SK-N-SH (cell line): ENCODE results near the gene HSD17B12. TPM values are rescaled to one million over a fixed set of nuclear protein-coding genes. Genes with fewer than 3 reads are reported as not detected.

ENCODE experiments used
- CTCF ChIA-PET: fragments of 300-600, 350-600 bp; formaldehyde crosslinking; extraction: SDS; loops from one replicate; lab custom pipeline; 2021; lab: Yijun Ruan, JAX
- POLR2A ChIA-PET: fragments of 350-600 bp; sonication (Branson Sonifier 250); formaldehyde crosslinking; extraction: SDS; loops from one replicate; lab custom pipeline; 2020; ENCODE audit warnings: antibody characterized with exemption, inconsistent platforms; lab: Yijun Ruan, JAX
- DNase-seq: peaks from one replicate; pipeline ENCODE4 v3.0.0; 2012
- H2AFZ ChIP-seq: fragments of 200-600 bp; sonication (generic); 2 replicates; pipeline ENCODE4 v1.8.1; 2016; ENCODE audit warnings: antibody characterized with exemption, mild to moderate bottlenecking, low read depth
- H3F3A ChIP-seq: fragments of 200-600 bp; sonication (generic); replicated peaks from 2 replicates; pipeline ENCODE3; 2016; ENCODE audit warnings: antibody characterized with exemption, mild to moderate bottlenecking; ENCODE audit not compliant: insufficient read depth
- H3K27ac ChIP-seq, 2 experiments: fragments of 200-500 bp in 1 of 2; fragments of 200-600 bp in 1 of 2; sonication (Bioruptor generic) in 1 of 2; sonication (generic), shearing (Covaris generic) in 1 of 2; 2 replicates each; pipeline versions ENCODE4 v1.5.1 to v1.6.1; 2014 to 2016; ENCODE audit warnings: low read depth in 2 of 2, inconsistent platforms in 1 of 2, low read length in 1 of 2, mild to moderate bottlenecking in 1 of 2, mixed read lengths in 1 of 2
- H3K27me3 ChIP-seq: fragments of 200-600 bp; sonication (generic), shearing (Covaris generic); 2 replicates; pipeline ENCODE4 v1.6.1; 2016; ENCODE audit warnings: mixed run types; ENCODE audit not compliant: insufficient read depth
- H3K36me3 ChIP-seq, 2 experiments: fragments of 200-500 bp in 1 of 2; fragments of 200-600 bp in 1 of 2; sonication (Bioruptor generic) in 1 of 2; sonication (generic) in 1 of 2; replicated peaks in 1 of 2; 2 replicates each; pipeline versions ENCODE3 to v1.5.1; 2014 to 2016; ENCODE audit warnings: low read length in 1 of 2, mild to moderate bottlenecking in 1 of 2; ENCODE audit not compliant: insufficient read depth in 2 of 2, control insufficient read depth in 1 of 2
- H3K4me1 ChIP-seq, 2 experiments: fragments of 200-500 bp in 1 of 2; fragments of 200-600 bp in 1 of 2; sonication (Bioruptor generic) in 1 of 2; sonication (generic), shearing (Covaris generic) in 1 of 2; 2 replicates each; pipeline versions ENCODE4 v1.5.1 to v1.6.1; 2014 to 2016; ENCODE audit warnings: low read depth in 1 of 2, low read length in 1 of 2, mixed run types in 1 of 2; ENCODE audit not compliant: insufficient read depth in 2 of 2, control insufficient read depth in 1 of 2
- H3K4me2 ChIP-seq: fragments of 200-600 bp; sonication (generic), shearing (Covaris generic); 2 replicates; pipeline ENCODE4 v1.6.1; 2017; ENCODE audit warnings: mixed run types
- H3K4me3 ChIP-seq, 2 experiments: fragments of 200-500 bp in 1 of 2; fragments of 200-600 bp in 1 of 2; sonication (Bioruptor generic) in 1 of 2; sonication (generic), shearing (Covaris generic) in 1 of 2; 2 replicates each; pipeline versions ENCODE4 v1.5.1 to v1.8.1; 2014 to 2016; ENCODE audit warnings: low read depth in 2 of 2, inconsistent platforms in 1 of 2, low read length in 1 of 2, mild to moderate bottlenecking in 1 of 2, mixed read lengths in 1 of 2, moderate library complexity in 1 of 2
- H3K79me2 ChIP-seq: fragments of 200-600 bp; sonication (generic); 2 replicates; pipeline ENCODE4 v1.8.1; 2017; ENCODE audit warnings: mild to moderate bottlenecking; ENCODE audit not compliant: insufficient read depth
- H3K9ac ChIP-seq: fragments of 200-600 bp; sonication (generic); 2 replicates; pipeline ENCODE4 v1.6.1; 2017; ENCODE audit warnings: mixed run types
- H3K9me2 ChIP-seq: fragments of 200-600 bp; sonication (generic); 2 replicates; pipeline ENCODE4 v1.6.1; 2017; ENCODE audit warnings: mixed run types
- H3K9me3 ChIP-seq: fragments of 200-600 bp; sonication (generic); 2 replicates; pipeline ENCODE4 v1.6.1; 2017; ENCODE audit warnings: mixed run types, mild to moderate bottlenecking, moderate library complexity
- H4K20me1 ChIP-seq: fragments of 200-600 bp; sonication (generic); 2 replicates; pipeline ENCODE4 v1.6.1; 2017; ENCODE audit warnings: mild to moderate bottlenecking, mixed run types; ENCODE audit not compliant: insufficient read depth
- EP300 ChIP-seq, 2 experiments: IDR thresholded peaks; 2 replicates each; pipeline versions ENCODE4 v1.4.0 to v1.6.1; 2012; ENCODE audit warnings: borderline replicate concordance in 1 of 2, low read depth in 1 of 2, low read length in 1 of 2
- EZH2phosphoT487 ChIP-seq: fragments of 200-600 bp; sonication (generic); IDR thresholded peaks from 2 replicates; pipeline ENCODE4 v1.6.1; 2017; ENCODE audit warnings: low read depth, mixed run types, mild to moderate bottlenecking, antibody characterized with exemption, moderate library complexity, borderline replicate concordance
- FOXM1 ChIP-seq: IDR thresholded peaks from 2 replicates; pipeline ENCODE4 v1.4.0; 2012; ENCODE audit warnings: low read depth, mild to moderate bottlenecking
- GABPA ChIP-seq: IDR thresholded peaks from 2 replicates; pipeline ENCODE4 v1.4.0; 2012; ENCODE audit warnings: low read depth, mild to moderate bottlenecking
- GATA2 ChIP-seq: sonication (generic); formaldehyde crosslinking; IDR thresholded peaks from 2 replicates; pipeline ENCODE4 v1.5.0; 2020; ENCODE audit warnings: mild to moderate bottlenecking, missing genetic modification reagents
- MEF2A ChIP-seq: IDR thresholded peaks from 2 replicates; pipeline ENCODE4 v1.4.0; 2012; ENCODE audit warnings: low read depth, borderline replicate concordance
- PBX3 ChIP-seq: IDR thresholded peaks from 2 replicates; pipeline ENCODE4; 2012
- POLR2AphosphoS5 ChIP-seq: IDR thresholded peaks from 2 replicates; pipeline ENCODE4 v1.6.1; 2012; ENCODE audit warnings: low read depth, low read length
- RAD21 ChIP-seq: IDR thresholded peaks from 2 replicates; pipeline ENCODE4 v1.6.1; 2012; ENCODE audit warnings: mild to moderate bottlenecking, low read length
- REST ChIP-seq: IDR thresholded peaks from 2 replicates; pipeline ENCODE4 v1.6.1; 2012; ENCODE audit warnings: mild to moderate bottlenecking, low read depth, low read length, moderate library complexity
- RFX5 ChIP-seq: IDR thresholded peaks from 2 replicates; pipeline ENCODE4 v1.6.1; 2012; ENCODE audit warnings: mild to moderate bottlenecking, improper control_type of control experiment, low read length
- SMC3 ChIP-seq: IDR thresholded peaks from 2 replicates; pipeline ENCODE4 v1.6.1; 2012; ENCODE audit warnings: low read depth, low read length, improper control_type of control experiment
- YY1 ChIP-seq: IDR thresholded peaks from 2 replicates; pipeline ENCODE4 v1.4.0; 2012; ENCODE audit warnings: low read depth, mild to moderate bottlenecking
- WGBS: methylation state at CpG from one replicate; pipeline ENCODE4 v1.1.6; 2017; ENCODE audit warnings: low lambda C conversion rate; 5-methylcytosine and 5-hydroxymethylcytosine counted together
- polyA plus RNA-seq, 3 experiments: library from polyadenylated mRNA; depleted of rRNA; stranded (reverse); fragments of >200 nt; gene quantifications; 2 replicates each; pipeline ENCODE4 v1.2.3, GENCODE V29; 2012

The HSD17B12 gene
- polyA plus RNA-seq, 1 of the 3 experiments (the other 2 are of a cell fraction), result 19.7 TPM

GRCh38 chr11:43812471-43812870 is 131.9 kb downstream of the HSD17B12 start:
- no peaks in the 10 kb centered on the region for H3K9me3 ChIP-seq
- H3K4me3 ChIP-seq, result no peak overlapping the region
- no peak overlapping the region for H3K9ac ChIP-seq
- H3K27ac ChIP-seq, result no peak overlapping the region
- ChIA-PET POLR2A (no interaction called here), CTCF (interaction anchor here (1.2 to 2.9 kb wide), 2 partner anchors 13 to 39 kb away, joined by 6 to 10 read pairs; no protein-coding TSS in a partner anchor)
- no peaks in the 10 kb centered on the region for H3K9me2 ChIP-seq
- no peaks in the 10 kb centered on the region for H3K36me3 ChIP-seq
- H3K79me2 ChIP-seq, result no peaks in the 10 kb centered on the region
- H4K20me1 ChIP-seq, result no peaks in the 10 kb centered on the region
- no peaks in the 10 kb centered on the region for H3F3A ChIP-seq
- H3K4me2 ChIP-seq, result no peak overlapping the region
- DNase-seq, result no peak
- H2AFZ ChIP-seq, result no peak overlapping the region
- no peaks in the 10 kb centered on the region for H3K27me3 ChIP-seq
- H3K4me1 ChIP-seq, result peaks cover 3 to 8% of the 10 kb centered on the region in 2 experiments; a peak in 3 of 4 replicates
- TF ChIP-seq POLR2AphosphoS5 (no peak), REST (no peak), EZH2phosphoT487 (no peak), PBX3 (no peak), RFX5 (no peak), GABPA (no peak), FOXM1 (no peak), SMC3 (no peak), YY1 (no peak), GATA2 (CRISPR knock-in tag) (no peak), MEF2A (no peak)
- TF ChIP-seq, all 33 proteins: peak for 0

- CTCF ChIA-PET, result no interaction called here
- H3K79me2 ChIP-seq, result no peaks in the 10 kb centered on the region
- no peak for DNase-seq
- no peak overlapping the region for H3K27ac ChIP-seq
- no peak overlapping the region for H3K4me2 ChIP-seq
- TF ChIP-seq GATA2 (CRISPR knock-in tag) (no peak), MEF2A (no peak), EP300 (IDR thresholded peaks at IDR 0.05; ENCODE audit: borderline replicate concordance in 1 of 2, low read depth in 1 of 2, low read length in 1 of 2) (no peak), RAD21 (no peak)
- no peak overlapping the region for H2AFZ ChIP-seq
- H3F3A ChIP-seq, result no peaks in the 10 kb centered on the region
- no peaks in the 10 kb centered on the region for H3K9me3 ChIP-seq
- H3K36me3 ChIP-seq, result no peaks in the 10 kb centered on the region
- H3K27me3 ChIP-seq, result no peaks in the 10 kb centered on the region
- no peaks in the 10 kb centered on the region for H3K4me1 ChIP-seq
- no peaks in the 10 kb centered on the region for H3K9me2 ChIP-seq
- WGBS, result 56% methylated on average over 1 of the region's 1 CpG
- no peak overlapping the region for H3K4me3 ChIP-seq
- H3K9ac ChIP-seq, result no peak overlapping the region
- POLR2A ChIA-PET, result no interaction called here
- H4K20me1 ChIP-seq, result no peaks in the 10 kb centered on the region
Observed at GRCh38 chr11:43818220-43818619, 137.7 kb downstream of the HSD17B12 start.
